Measurements from ENCODE around the gene C14orf132.
"Not testable (repeated sequence)": the region's sequence is repeated elsewhere in the genome, so short reads cannot be mapped to it uniquely, and the experiment has no call there.

C14orf132 gene

GRCh38 chr14:96060186-96060933, 21.2 kb downstream of the C14orf132 start:
- no peak for DNase-seq

- DNase-seq, result no peak
These were observed 22.8 kb downstream of the C14orf132 start for GRCh38 chr14:96062010-96062409.

GRCh38 chr14:96062506-96062905, 23.3 kb downstream of the C14orf132 start:
- no peak for DNase-seq

GRCh38 chr14:96064866-96065265, 25.7 kb downstream of the C14orf132 start:
- no peak for DNase-seq

GRCh38 chr14:96065661-96066459, 26.7 kb downstream of the C14orf132 start:
- no peak for DNase-seq

GRCh38 chr14:96066976-96067375, 27.8 kb downstream of the C14orf132 start:
- DNase-seq, result no peak

GRCh38 chr14:96067985-96068930, 29.1 kb downstream of the C14orf132 start:
- DNase-seq, result peak; percentile 34

GRCh38 chr14:96069421-96069820, 30.3 kb downstream of the C14orf132 start:
- no peak for DNase-seq

- no peak for DNase-seq
These were observed 32.4 kb downstream of the C14orf132 start for GRCh38 chr14:96071561-96071960.

- no peak for DNase-seq
These were observed 32.9 kb downstream of the C14orf132 start for GRCh38 chr14:96072076-96072475.

GRCh38 chr14:96072746-96073145, 33.6 kb downstream of the C14orf132 start:
- no peak for DNase-seq

GRCh38 chr14:96073260-96074039, 34.3 kb downstream of the C14orf132 start:
- DNase-seq, result not testable (repeated sequence)

GRCh38 chr14:96077983-96078624, 38.9 kb downstream of the C14orf132 start:
- DNase-seq, result no peak

- no peak for DNase-seq
These were observed 39.5 kb downstream of the C14orf132 start for GRCh38 chr14:96078625-96079016.

- no peak for DNase-seq
These were observed 39.9 kb downstream of the C14orf132 start for GRCh38 chr14:96079066-96079465.

GRCh38 chr14:96080571-96080970, 41.4 kb downstream of the C14orf132 start:
- DNase-seq, result no peak

GRCh38 chr14:96081224-96081623, 42.1 kb downstream of the C14orf132 start:
- no peak for DNase-seq

GRCh38 chr14:96081767-96082400, 42.7 kb downstream of the C14orf132 start:
- DNase-seq, result no peak

GRCh38 chr14:96082420-96083300, 43.5 kb downstream of the C14orf132 start:
- no peak for DNase-seq

- DNase-seq, result peak; percentile 87
These were observed 44.6 kb downstream of the C14orf132 start for GRCh38 chr14:96083667-96084320.

All from NCI-H510A treated with DMSO at 0.1 percent for 48 hours (cell line).